Measurements from ENCODE around the gene SMAP2.

GRCh38 chr1:40462956-40463590 lies 89.5 kb downstream of the SMAP2 start:
- no peak for TF ChIP-seq CTCF (IDR thresholded peaks at IDR 0.05; ENCODE audit: extremely low read depth in 1 of 2, insufficient read depth in 1 of 2, low read depth in 1 of 2, low read length in 2 of 2)
- TF ChIP-seq POLR2A (IDR thresholded peaks at IDR 0.05; ENCODE audit: low read depth, low read length) = no peak
